Chondrocyte (in vitro differentiated cells): ENCODE data around the gene PIK3R4. TPM values are rescaled to one million over a fixed set of nuclear protein-coding genes. Genes with fewer than 3 reads are reported as not detected.

Experiments
- DNase-seq: peaks from one replicate; pipeline ENCODE4 v3.0.0; 2021; ENCODE audit warnings: mixed read lengths, low spot score
- H3K27ac Mint-ChIP-seq: one replicate; pipeline ENCODE4 v1.8.0; 2021; ENCODE audit warnings: mild to moderate bottlenecking, moderate library complexity, mixed read lengths; ENCODE audit not compliant: unreplicated experiment
- H3K27me3 Mint-ChIP-seq: 2 replicates; pipeline ENCODE4 v1.8.0; 2021; ENCODE audit warnings: low read depth, mixed read lengths
- H3K36me3 Mint-ChIP-seq: 2 replicates; pipeline ENCODE4 v1.8.0; 2021; ENCODE audit warnings: low read depth, mixed read lengths
- H3K4me1 Mint-ChIP-seq: 2 replicates; pipeline ENCODE4 v1.8.0; 2021; ENCODE audit warnings: low read depth, mild to moderate bottlenecking, mixed read lengths
- H3K4me3 Mint-ChIP-seq: one replicate; pipeline ENCODE4 v1.8.0; 2021; ENCODE audit warnings: mild to moderate bottlenecking, moderate library complexity, mixed read lengths; ENCODE audit not compliant: unreplicated experiment
- H3K9me3 Mint-ChIP-seq: 2 replicates; pipeline ENCODE4 v1.8.0; 2021; ENCODE audit warnings: low read depth, mixed read lengths
- CTCF ChIP-seq: fragments of 200-600 bp; sonication (generic); IDR thresholded peaks from 2 replicates; pipeline ENCODE4 v1.5.0; 2021; ENCODE audit warnings: antibody characterized with exemption, mild to moderate bottlenecking, moderate library complexity
- total RNA-seq: library from RNA; stranded (reverse); gene quantifications from 3 replicates; pipeline ENCODE4 v1.2.1, GENCODE V29; 2021

The PIK3R4 gene
- total RNA-seq, 1 donor from 2014 or later: 16.9 TPM

GRCh38 chr3:130743354-130743753 lies 3.3 kb downstream of the PIK3R4 start:
- TF ChIP-seq CTCF: no peak
- Mint-ChIP-seq H3K4me3 (no peak overlapping the region), H3K27ac (no peak overlapping the region), H3K9me3 (no peaks in the 10 kb centered on the region), H3K4me1 (peaks cover 50% of the 10 kb centered on the region), H3K36me3 (peaks cover 7% of the 10 kb centered on the region), H3K27me3 (no peaks in the 10 kb centered on the region)
- DNase-seq: no peak

GRCh38 chr3:130741946-130742610 lies 4.6 kb downstream of the PIK3R4 start:
- Mint-ChIP-seq H3K36me3 (peaks cover 7% of the 10 kb centered on the region), H3K27ac (no peak overlapping the region), H3K4me1 (peaks cover 45% of the 10 kb centered on the region), H3K27me3 (no peaks in the 10 kb centered on the region), H3K9me3 (no peaks in the 10 kb centered on the region), H3K4me3 (no peak overlapping the region)
- no peak for TF ChIP-seq CTCF
- no peak for DNase-seq

- no peaks in the 10 kb centered on the region for H3K27me3 Mint-ChIP-seq
- H3K27ac Mint-ChIP-seq: no peak overlapping the region
- no peak overlapping the region for H3K4me3 Mint-ChIP-seq
- H3K36me3 Mint-ChIP-seq: peaks cover 13% of the 10 kb centered on the region
- H3K9me3 Mint-ChIP-seq: no peaks in the 10 kb centered on the region
- no peak for DNase-seq
- TF ChIP-seq CTCF: no peak
- peaks cover 30% of the 10 kb centered on the region for H3K4me1 Mint-ChIP-seq
Observed at GRCh38 chr3:130739848-130740247, 6.8 kb downstream of the PIK3R4 start.

- peaks cover 16% of the 10 kb centered on the region for H3K4me1 Mint-ChIP-seq
- no peak overlapping the region for H3K4me3 Mint-ChIP-seq
- no peak overlapping the region for H3K27ac Mint-ChIP-seq
- DNase-seq: no peak
- TF ChIP-seq CTCF: no peak
- peaks cover 7% of the 10 kb centered on the region for H3K36me3 Mint-ChIP-seq
- no peaks in the 10 kb centered on the region for H3K27me3 Mint-ChIP-seq
- no peaks in the 10 kb centered on the region for H3K9me3 Mint-ChIP-seq
Observed at GRCh38 chr3:130738241-130738640, 8.4 kb downstream of the PIK3R4 start.

- no peak overlapping the region for H3K4me3 Mint-ChIP-seq
- peaks cover 11% of the 10 kb centered on the region for H3K4me1 Mint-ChIP-seq
- peaks cover 7% of the 10 kb centered on the region for H3K36me3 Mint-ChIP-seq
- no peak overlapping the region for H3K27ac Mint-ChIP-seq
- no peaks in the 10 kb centered on the region for H3K9me3 Mint-ChIP-seq
- H3K27me3 Mint-ChIP-seq: no peaks in the 10 kb centered on the region
- DNase-seq: no peak
- no peak for TF ChIP-seq CTCF
Observed at GRCh38 chr3:130737622-130738021, 9.0 kb downstream of the PIK3R4 start.
